B cell (primary cell): Measurements from ENCODE around the gene RNF152.

Source experiments
- CTCF ChIP-seq: fragments of 200-600 bp; IDR thresholded peaks from one replicate; pipeline ENCODE4 v1.8.0; 2022; ENCODE audit warnings: antibody characterized with exemption, mild to moderate bottlenecking
- EZH2 ChIP-seq: IDR thresholded peaks from 2 replicates; pipeline ENCODE4 v1.6.1; 2012; ENCODE audit warnings: borderline replicate concordance, low read depth, mild to moderate bottlenecking, moderate library complexity, low read length; ENCODE audit not compliant: insufficient read depth, poor library complexity, severe bottlenecking

- TF ChIP-seq CTCF (no peak), EZH2 (no peak)
Observed at GRCh38 chr18:61761875-61762274, 130.9 kb downstream of the RNF152 start.
